ENCODE data around the gene PRRT1B.
"Not testable (repeated sequence)": the region's sequence is repeated elsewhere in the genome, so short reads cannot be mapped to it uniquely, and the experiment has no call there.

PRRT1B gene

DNA sequence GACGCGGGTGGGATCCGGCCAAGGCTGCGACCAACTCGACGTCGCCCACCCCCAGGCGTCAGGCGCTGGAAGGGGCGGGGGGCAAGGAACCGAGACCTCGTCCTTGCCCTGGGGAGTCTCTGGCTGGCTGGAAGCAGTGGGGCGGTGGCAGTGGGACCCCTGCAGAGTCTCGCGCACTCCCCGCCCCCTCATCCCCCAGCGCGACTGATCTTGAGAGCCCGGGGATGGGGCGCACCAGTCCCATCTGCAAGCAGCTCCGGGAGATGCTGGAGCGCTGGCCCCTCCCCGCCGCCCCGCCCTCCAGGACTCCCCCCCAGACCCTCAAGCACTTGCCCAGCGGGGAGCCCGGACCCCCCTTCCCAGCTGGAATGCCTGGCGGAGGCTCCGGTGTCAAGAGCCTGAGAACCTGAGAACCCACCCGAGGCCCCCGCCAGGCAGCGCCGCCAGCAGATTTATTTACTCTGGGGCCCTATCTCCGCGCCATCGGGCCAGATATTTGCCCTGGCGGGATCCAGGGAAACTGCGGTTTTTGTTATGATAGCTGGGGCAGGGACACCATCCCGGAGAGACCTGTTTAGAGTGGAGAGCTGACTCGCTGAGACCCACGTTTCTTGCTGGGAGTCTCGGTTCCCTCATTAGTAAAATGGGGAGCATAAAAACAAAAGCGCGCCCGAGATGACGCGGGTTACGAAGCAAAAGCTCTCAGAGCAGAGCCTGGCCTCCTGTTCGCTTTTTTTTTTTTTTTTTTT lies 1.2 kb downstream of the PRRT1B start:
- CTCF ChIA-PET: interaction anchor here (0.7 to 1.5 kb wide), 6 partner anchors 13 to 716 kb away, joined by 3 to 5 read pairs (median 3); no protein-coding TSS in a partner anchor
- peak; percentile 64 for DNase-seq (ENCODE audit: low spot score)

DNA sequence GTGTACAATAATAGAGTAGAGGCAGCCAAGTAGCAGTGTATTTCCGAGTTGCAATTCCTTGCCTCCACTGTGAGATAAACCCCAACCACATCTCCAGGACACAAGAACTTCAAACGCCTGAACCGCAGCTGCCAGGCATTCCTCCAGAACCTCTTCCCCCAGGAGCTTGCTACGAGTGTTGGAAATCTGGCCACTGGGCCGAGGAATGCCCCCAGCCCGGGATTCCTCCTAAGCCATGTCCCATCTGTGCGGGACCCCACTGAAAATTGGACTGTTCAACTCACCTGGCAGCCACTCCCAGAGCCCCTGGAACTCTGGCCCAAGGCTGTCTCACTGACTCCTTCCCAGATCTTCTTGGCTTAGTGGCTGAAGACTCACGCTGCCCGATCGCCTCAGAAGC lies 3.9 kb downstream of the PRRT1B start:
- POLR2A ChIA-PET (ENCODE audit: low non-redundant PET); DNase-seq (ENCODE audit: low spot score); CTCF ChIA-PET; H3K27ac ChIP-seq: not testable (repeated sequence)

More for the DNA sequence above, 1.2 kb downstream of the PRRT1B start:
- TF ChIP-seq, protein P1, sequence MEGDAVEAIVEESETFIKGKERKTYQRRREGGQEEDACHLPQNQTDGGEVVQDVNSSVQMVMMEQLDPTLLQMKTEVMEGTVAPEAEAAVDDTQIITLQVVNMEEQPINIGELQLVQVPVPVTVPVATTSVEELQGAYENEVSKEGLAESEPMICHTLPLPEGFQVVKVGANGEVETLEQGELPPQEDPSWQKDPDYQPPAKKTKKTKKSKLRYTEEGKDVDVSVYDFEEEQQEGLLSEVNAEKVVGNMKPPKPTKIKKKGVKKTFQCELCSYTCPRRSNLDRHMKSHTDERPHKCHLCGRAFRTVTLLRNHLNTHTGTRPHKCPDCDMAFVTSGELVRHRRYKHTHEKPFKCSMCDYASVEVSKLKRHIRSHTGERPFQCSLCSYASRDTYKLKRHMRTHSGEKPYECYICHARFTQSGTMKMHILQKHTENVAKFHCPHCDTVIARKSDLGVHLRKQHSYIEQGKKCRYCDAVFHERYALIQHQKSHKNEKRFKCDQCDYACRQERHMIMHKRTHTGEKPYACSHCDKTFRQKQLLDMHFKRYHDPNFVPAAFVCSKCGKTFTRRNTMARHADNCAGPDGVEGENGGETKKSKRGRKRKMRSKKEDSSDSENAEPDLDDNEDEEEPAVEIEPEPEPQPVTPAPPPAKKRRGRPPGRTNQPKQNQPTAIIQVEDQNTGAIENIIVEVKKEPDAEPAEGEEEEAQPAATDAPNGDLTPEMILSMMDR (conservative IDR thresholded peaks at IDR 0.05; ENCODE audit: low read depth): no peak
- POLR2A ChIA-PET (ENCODE audit: low non-redundant PET): no interaction called here
- no peak overlapping the region for H3K27ac ChIP-seq

DNA sequence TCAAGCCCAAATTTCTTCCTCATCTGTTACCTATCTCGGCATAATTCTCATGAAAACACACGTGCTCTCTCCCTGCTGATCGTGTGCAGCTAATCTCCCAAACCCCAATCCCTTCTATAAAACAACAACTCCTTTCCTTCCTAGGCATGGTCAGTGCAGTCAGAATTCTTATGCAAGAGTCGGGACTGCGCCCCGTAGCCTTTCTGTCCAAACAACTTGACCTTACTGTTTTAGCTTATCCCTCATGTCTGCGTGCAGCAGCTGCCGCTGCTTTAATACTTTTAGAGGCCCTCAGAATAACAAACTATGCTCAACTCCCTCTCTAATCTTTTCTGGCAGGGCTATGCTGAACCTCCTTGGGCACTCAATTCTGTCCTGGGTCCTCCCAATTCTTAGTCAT lies 5.1 kb downstream of the PRRT1B start:
- CTCF ChIA-PET: interaction anchor here (0.6 kb wide), 1 partner anchor 71 kb away, joined by 3 read pairs; no protein-coding TSS in a partner anchor
- POLR2A ChIA-PET (ENCODE audit: low non-redundant PET); DNase-seq (ENCODE audit: low spot score); H3K27ac ChIP-seq: not testable (repeated sequence)

DNA sequence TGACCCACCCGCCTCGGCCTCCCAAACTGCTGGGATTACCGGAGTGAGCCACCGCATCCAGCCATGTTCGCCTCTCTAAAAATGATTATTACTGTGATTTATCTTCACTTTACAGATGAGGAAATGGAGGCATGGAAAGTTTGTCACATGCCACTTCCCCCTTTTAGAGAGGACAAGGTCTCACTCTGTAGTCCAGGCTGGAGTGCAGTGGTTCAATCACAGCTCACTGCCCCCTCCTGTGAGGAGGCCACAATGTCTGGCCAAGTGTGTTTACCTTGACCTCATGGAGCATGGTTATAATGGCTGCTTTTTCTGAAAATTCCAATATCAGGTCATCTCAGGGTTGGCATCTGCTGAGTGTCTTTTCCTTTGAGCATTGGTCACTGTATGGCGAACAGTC lies 6.7 kb downstream of the PRRT1B start:
- POLR2A ChIA-PET (ENCODE audit: low non-redundant PET): no interaction called here
- CTCF ChIA-PET: no interaction called here
- TF ChIP-seq, protein P1 (conservative IDR thresholded peaks at IDR 0.05; ENCODE audit: low read depth): no peak
- DNase-seq (ENCODE audit: low spot score): no peak
- no peak overlapping the region for H3K27ac ChIP-seq

DNA sequence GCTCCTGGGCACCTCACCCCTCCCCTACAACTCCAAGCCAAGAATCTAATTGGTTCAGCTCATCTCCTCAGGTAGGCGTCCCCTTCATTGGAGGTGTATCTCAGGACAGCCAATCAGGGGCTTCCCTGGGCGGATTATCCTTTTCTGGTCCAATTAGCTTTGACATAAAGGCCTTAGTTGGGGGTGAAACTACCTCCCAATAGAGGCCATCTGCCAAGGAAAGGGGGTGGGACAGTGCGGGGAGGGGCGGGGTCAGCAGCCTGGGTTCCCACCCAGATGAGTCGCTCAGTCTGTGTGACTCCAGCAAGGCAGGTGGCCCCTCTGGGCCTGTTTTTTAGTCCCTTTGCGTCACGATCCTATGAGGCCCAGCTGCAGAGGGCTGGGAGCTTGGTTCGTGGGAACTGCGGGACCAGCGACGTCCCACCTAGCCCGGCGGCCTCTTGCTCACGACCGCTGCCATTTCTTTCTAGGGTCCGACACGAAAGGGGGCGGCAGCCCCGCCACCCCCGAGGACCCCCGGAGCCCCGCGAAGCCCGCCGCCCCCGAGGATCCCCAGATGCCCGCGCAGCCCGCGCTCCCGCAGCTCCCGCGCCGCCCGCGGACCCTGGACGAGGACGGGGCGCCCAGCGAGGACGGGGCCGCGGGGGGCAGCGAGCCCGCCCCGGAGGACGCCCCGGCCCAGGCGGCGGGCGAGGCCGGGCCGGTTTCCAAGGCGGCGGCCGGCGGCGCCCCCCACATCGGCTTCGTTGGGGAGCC lies 8.9 kb downstream of the PRRT1B start:
- TF ChIP-seq, protein P1 (conservative IDR thresholded peaks at IDR 0.05; ENCODE audit: low read depth): no peak
- ChIA-PET CTCF (interaction anchor here (0.9 to 1.2 kb wide), 2 partner anchors 23 to 204 kb away, joined by 4 read pairs; no protein-coding TSS in a partner anchor), POLR2A (ENCODE audit: low non-redundant PET) (no interaction called here)
- no peak for DNase-seq (ENCODE audit: low spot score)
- no peak overlapping the region for H3K27ac ChIP-seq

DNA sequence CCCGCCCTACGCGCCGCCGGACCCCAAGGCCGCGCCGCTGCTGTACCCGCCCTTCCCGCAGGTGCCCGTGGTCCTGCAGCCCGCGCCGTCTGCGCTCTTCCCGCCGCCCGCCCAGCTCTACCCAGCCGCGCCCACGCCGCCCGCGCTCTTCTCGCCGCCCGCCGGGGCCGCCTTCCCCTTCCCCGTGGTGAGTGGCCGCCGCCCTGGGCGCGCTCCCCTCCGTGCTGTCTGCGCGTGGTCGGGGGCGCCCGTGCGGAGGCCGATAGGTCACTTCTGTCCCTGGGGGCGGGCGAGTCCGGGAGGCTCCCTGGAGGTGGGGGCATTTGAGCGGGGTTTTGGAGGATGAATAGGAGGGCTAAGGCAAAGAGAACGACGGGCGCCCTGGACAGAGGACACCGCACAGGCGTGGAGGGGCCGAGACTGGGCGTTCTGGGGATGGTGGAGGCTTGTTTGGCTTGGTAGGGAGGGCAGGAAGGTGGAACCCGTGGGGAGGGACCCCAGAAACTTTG lies 9.6 kb downstream of the PRRT1B start:
- ChIA-PET CTCF (no interaction called here), POLR2A (ENCODE audit: low non-redundant PET) (no interaction called here)
- TF ChIP-seq, protein P1 (conservative IDR thresholded peaks at IDR 0.05; ENCODE audit: low read depth): no peak
- DNase-seq (ENCODE audit: low spot score): no peak
- H3K27ac ChIP-seq: no peak overlapping the region

DNA sequence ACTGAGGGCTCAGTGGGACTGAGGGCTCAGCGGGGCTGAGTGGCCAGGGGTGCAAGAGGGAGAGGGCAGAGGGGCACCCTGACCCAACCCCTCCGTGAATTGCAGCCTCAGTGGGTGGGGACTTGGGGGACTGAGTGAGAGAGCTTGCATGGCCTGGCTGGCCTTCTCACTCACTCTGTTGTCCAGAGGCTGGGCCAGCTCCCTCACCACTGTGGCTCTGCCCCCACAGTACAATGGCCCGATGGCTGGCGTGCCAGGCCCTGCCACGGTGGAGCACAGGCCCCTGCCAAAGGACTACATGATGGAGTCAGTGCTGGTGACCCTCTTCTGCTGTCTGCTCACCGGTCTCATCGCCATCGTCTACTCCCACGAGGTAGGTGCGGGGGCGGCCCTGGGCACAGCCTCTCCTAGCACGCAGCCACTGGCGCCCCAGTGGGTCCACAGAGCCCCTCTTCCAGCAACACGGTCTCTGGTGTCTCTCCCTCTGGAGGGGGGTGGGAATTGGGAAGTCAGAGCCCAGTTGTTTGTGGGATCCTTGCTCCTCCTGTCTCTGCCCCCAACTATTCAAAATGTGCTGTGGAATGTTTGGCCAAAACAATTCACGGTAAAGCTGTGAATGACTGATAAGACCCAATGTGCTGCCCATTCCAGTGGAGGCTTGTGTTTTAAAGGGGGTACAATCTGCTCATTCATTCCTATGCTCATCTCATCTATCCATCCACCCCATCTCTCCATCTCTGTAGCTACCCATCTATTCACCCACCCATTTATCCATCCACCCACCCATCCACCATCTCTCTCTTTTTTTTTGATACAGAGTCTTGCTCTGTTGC lies 10.7 kb downstream of the PRRT1B start:
- no peak overlapping the region for H3K27ac ChIP-seq
- POLR2A ChIA-PET (ENCODE audit: low non-redundant PET): no interaction called here
- TF ChIP-seq, protein P1 (conservative IDR thresholded peaks at IDR 0.05; ENCODE audit: low read depth): no peak
- CTCF ChIA-PET: no interaction called here
- no peak for DNase-seq (ENCODE audit: low spot score)
